Endodermal cell (in vitro differentiated cells): ENCODE measurements around the gene TBC1D4. TPM values are rescaled to one million over a fixed set of nuclear protein-coding genes. Genes with fewer than 3 reads are reported as not detected.

ENCODE experiments used
- DNase-seq: peaks from one replicate; pipeline ENCODE4 v3.0.0-alpha.2; 2017
- H3K27ac ChIP-seq: 2 replicates; pipeline ENCODE4 v1.5.1; 2013; ENCODE audit warnings: mild to moderate bottlenecking, low read depth, low read length, moderate library complexity
- H3K27me3 ChIP-seq: 2 replicates; pipeline ENCODE4 v1.6.1; 2013; ENCODE audit warnings: mild to moderate bottlenecking, low read length, moderate library complexity; ENCODE audit not compliant: insufficient read depth, control insufficient read depth, poor library complexity, severe bottlenecking
- H3K36me3 ChIP-seq: 2 replicates; pipeline ENCODE4 v1.7.0; 2013; ENCODE audit warnings: mild to moderate bottlenecking, low read length, moderate library complexity; ENCODE audit not compliant: control insufficient read depth, insufficient read depth
- H3K4me1 ChIP-seq: one replicate; pipeline ENCODE4 v1.7.0; 2013; ENCODE audit warnings: low read length; ENCODE audit not compliant: control insufficient read depth, insufficient read depth
- H3K4me3 ChIP-seq: 2 replicates; pipeline ENCODE4 v1.5.1; 2013; ENCODE audit warnings: mild to moderate bottlenecking, low read length, moderate library complexity
- H3K9ac ChIP-seq: 2 replicates; pipeline ENCODE4 v1.6.1; 2013; ENCODE audit warnings: mild to moderate bottlenecking, low read length, moderate library complexity; ENCODE audit not compliant: poor library complexity, severe bottlenecking; ENCODE audit errors: extremely low read depth
- H3K9me3 ChIP-seq: 2 replicates; pipeline ENCODE4 v1.6.1; 2013; ENCODE audit warnings: mild to moderate bottlenecking, low read length, moderate library complexity; ENCODE audit not compliant: control insufficient read depth
- H3K27ac Mint-ChIP-seq: 2 replicates; pipeline ENCODE4 v1.8.0; 2020; ENCODE audit warnings: mixed read lengths
- H3K27me3 Mint-ChIP-seq: 2 replicates; pipeline ENCODE4 v1.8.0; 2021; ENCODE audit warnings: mild to moderate bottlenecking, mixed read lengths; ENCODE audit not compliant: insufficient read depth
- H3K36me3 Mint-ChIP-seq: 2 replicates; pipeline ENCODE4 v1.8.0; 2020; ENCODE audit warnings: low read depth, mixed read lengths
- H3K4me1 Mint-ChIP-seq: 2 replicates; pipeline ENCODE4 v1.8.0; 2020; ENCODE audit warnings: mixed read lengths
- H3K4me3 Mint-ChIP-seq: 2 replicates; pipeline ENCODE4 v1.8.0; 2020; ENCODE audit warnings: mild to moderate bottlenecking, moderate library complexity, mixed read lengths
- H3K9me3 Mint-ChIP-seq: 2 replicates; pipeline ENCODE4 v1.8.0; 2020; ENCODE audit warnings: mild to moderate bottlenecking, mixed read lengths
- WGBS, 2 experiments: methylation state at CpG; one replicate each; pipeline versions ENCODE4 v1.1.5 to v1.1.7; 2013; ENCODE audit warnings: missing lambda C conversion rate in 2 of 2, mixed read lengths in 1 of 2; ENCODE audit not compliant: insufficient coverage in 1 of 2, insufficient read length in 1 of 2; 5-methylcytosine and 5-hydroxymethylcytosine counted together
- total RNA-seq, 2 donors: library from RNA; stranded (reverse); fragmentation: NEBNext Ultra II Directional in 1 of 2; extraction: Animal tissue kit (Norgen Biotek cat#: 25700) in 1 of 2; gene quantifications; 2 replicates in 1 of 2; 3 replicates in 1 of 2; pipeline ENCODE4 v1.2.1, GENCODE V29; 2021
- TF ChIP-seq, protein P1 (sequence below): fragments of 200-600 bp; sonication (generic); conservative IDR thresholded peaks from 2 replicates; pipeline ENCODE4 v1.5.0; 2021; ENCODE audit warnings: antibody characterized with exemption, mild to moderate bottlenecking

Gene TBC1D4
- total RNA-seq, 2 donors from 2014 or later, result 3.2 to 4.7 TPM

DNA sequence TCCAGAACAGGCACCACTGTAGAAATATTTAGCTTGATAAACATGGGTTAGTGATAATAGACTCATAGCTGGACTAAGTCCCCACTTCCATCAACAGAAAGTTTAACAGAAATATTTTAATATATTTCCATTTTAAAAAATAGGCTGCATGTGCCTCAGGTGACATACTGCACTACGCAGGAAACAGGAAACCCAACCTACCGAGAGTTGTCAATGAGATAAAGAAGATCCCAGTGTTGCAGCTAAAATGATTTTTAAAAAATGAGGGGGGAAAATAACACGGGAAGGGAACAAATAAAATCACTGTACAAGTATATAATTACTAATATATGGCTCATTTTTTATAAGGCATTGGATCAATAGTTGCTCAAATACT lies 154.8 kb downstream of the TBC1D4 start:
- TF ChIP-seq, protein P1, sequence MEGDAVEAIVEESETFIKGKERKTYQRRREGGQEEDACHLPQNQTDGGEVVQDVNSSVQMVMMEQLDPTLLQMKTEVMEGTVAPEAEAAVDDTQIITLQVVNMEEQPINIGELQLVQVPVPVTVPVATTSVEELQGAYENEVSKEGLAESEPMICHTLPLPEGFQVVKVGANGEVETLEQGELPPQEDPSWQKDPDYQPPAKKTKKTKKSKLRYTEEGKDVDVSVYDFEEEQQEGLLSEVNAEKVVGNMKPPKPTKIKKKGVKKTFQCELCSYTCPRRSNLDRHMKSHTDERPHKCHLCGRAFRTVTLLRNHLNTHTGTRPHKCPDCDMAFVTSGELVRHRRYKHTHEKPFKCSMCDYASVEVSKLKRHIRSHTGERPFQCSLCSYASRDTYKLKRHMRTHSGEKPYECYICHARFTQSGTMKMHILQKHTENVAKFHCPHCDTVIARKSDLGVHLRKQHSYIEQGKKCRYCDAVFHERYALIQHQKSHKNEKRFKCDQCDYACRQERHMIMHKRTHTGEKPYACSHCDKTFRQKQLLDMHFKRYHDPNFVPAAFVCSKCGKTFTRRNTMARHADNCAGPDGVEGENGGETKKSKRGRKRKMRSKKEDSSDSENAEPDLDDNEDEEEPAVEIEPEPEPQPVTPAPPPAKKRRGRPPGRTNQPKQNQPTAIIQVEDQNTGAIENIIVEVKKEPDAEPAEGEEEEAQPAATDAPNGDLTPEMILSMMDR, result no peak
- peaks cover 99% of the 10 kb centered on the region for H3K27me3 ChIP-seq
- no peaks in the 10 kb centered on the region for H3K36me3 ChIP-seq
- Mint-ChIP-seq H3K4me1 (peaks cover 7% of the 10 kb centered on the region), H3K36me3 (no peaks in the 10 kb centered on the region), H3K4me3 (no peak overlapping the region), H3K27ac (no peak overlapping the region), H3K9me3 (no peaks in the 10 kb centered on the region), H3K27me3 (peaks cover 93% of the 10 kb centered on the region)
- H3K4me1 ChIP-seq, result no peaks in the 10 kb centered on the region
- H3K27ac ChIP-seq, result no peak overlapping the region
- DNase-seq, result no peak
- 86% methylated on average over 2 of the region's 3 CpGs; no CpG with 5 or more reads in 1 of the 2 experiments for WGBS, 2 experiments
- no peak overlapping the region for H3K4me3 ChIP-seq
- no peak overlapping the region for H3K9ac ChIP-seq
- no peaks in the 10 kb centered on the region for H3K9me3 ChIP-seq

DNA sequence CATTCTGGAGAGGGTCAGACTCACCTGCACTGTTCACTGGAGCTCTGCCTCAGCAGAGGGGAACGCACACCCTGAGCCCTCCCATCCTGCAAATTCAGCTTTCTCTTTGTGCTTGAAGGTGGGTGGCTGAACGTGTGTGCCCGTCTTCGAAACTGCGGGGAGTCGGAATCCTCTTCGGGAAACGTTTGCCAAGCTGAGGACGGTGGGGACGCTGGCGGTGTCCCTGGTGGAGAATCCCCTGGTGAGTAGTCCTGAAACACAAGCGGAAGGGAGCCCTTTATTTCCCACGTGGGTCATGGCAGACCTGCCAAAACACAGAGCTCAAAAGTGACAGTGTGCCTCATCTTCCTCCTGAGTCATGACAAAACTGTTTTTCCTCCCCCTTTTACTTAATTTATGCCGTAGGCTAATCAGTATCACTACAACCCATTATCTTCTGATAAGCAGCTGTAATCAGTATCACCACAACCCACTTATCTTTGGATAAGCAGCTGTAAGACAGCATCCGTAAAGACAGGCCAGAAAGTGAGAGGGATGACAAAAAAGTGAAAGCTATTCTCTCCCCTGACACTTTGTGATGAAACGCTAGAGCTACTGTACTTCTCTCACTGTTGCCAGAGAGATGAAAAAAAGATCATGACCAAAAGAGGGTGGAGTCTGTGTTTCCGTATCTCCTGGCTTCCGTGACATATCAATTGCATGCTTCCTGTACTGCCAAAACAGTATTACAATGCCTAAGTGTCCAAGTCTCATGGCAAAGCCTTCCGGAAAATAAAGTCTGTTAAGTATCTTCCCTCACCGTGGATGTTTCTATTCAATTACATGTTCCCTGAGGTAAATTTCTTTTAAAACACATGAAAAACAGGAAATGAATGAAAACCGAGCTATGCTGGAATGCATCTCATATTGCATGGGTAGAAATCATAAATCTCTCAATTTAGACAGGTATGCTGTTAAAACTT lies 155.5 kb downstream of the TBC1D4 start:
- no peaks in the 10 kb centered on the region for H3K36me3 Mint-ChIP-seq
- peak; percentile 50 for DNase-seq
- Histone ChIP-seq H3K9ac (no peak overlapping the region), H3K4me1 (no peaks in the 10 kb centered on the region), H3K9me3 (no peaks in the 10 kb centered on the region), H3K27ac (no peak overlapping the region), H3K4me3 (no peak overlapping the region), H3K36me3 (no peaks in the 10 kb centered on the region), H3K27me3 (peaks cover 99% of the 10 kb centered on the region)
- H3K9me3 Mint-ChIP-seq, result no peaks in the 10 kb centered on the region
- H3K27me3 Mint-ChIP-seq, result peaks cover 93% of the 10 kb centered on the region
- H3K27ac Mint-ChIP-seq, result no peak overlapping the region
- H3K4me3 Mint-ChIP-seq, result no peak overlapping the region
- WGBS, 2 experiments, result 82 to 83% methylated on average over 13 to 21 of the region's 21 CpGs
- TF ChIP-seq, protein P1, result no peak
- H3K4me1 Mint-ChIP-seq, result peaks cover 7% of the 10 kb centered on the region

DNA sequence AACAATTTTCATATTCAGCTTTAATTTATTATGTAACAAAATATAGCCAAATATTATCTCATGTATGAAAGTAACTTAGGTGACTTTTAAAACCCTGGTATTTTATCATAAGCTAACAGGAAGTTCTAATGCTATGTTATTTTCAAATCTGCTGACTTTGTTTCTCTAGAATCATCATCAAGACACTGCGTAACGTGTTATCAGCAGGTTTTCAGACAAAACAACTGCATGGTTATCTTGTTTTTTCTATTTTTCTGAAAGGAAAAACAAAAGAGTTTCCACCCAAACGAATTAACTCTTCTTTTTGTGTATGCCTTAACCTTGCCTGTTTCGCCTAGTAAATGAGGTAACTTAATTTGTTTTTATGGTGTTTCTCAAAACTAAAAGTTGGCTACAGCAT lies 156.3 kb downstream of the TBC1D4 start:
- no peak overlapping the region for H3K27ac ChIP-seq
- TF ChIP-seq, protein P1, result no peak
- H3K27ac Mint-ChIP-seq, result no peak overlapping the region
- WGBS, 2 experiments, result 83 to 100% methylated on average over 2 to 4 of the region's 4 CpGs
- no peak overlapping the region for H3K4me3 ChIP-seq
- no peaks in the 10 kb centered on the region for H3K9me3 ChIP-seq
- no peak overlapping the region for H3K4me3 Mint-ChIP-seq
- no peaks in the 10 kb centered on the region for H3K36me3 Mint-ChIP-seq
- H3K9me3 Mint-ChIP-seq, result no peaks in the 10 kb centered on the region
- no peak overlapping the region for H3K9ac ChIP-seq
- H3K4me1 ChIP-seq, result no peaks in the 10 kb centered on the region
- peaks cover 93% of the 10 kb centered on the region for H3K27me3 Mint-ChIP-seq
- peaks cover 97% of the 10 kb centered on the region for H3K27me3 ChIP-seq
- DNase-seq, result no peak
- H3K4me1 Mint-ChIP-seq, result peaks cover 7% of the 10 kb centered on the region
- no peaks in the 10 kb centered on the region for H3K36me3 ChIP-seq
